GM18507 (cell line): ENCODE data around the gene ACOX3.
"Not testable (repeated sequence)": the region's sequence is repeated elsewhere in the genome, so short reads cannot be mapped to it uniquely, and the experiment has no call there.

ENCODE experiments used
- DNase-seq: peaks from one replicate; pipeline ENCODE4 v3.0.0; 2011; ENCODE audit warnings: low read depth; ENCODE audit not compliant: insufficient read length; ENCODE audit errors: extremely low spot score
- FAIRE-seq: peaks from 2 replicates; lab custom pipeline; 2011; peaks lifted over from hg19 to GRCh38; lab: Jason Lieb, UNC

ACOX3 gene

GRCh38 chr4:8365951-8366350 lies 74.6 kb downstream of the ACOX3 start:
- FAIRE-seq = no peak
- DNase-seq = no peak

DNA sequence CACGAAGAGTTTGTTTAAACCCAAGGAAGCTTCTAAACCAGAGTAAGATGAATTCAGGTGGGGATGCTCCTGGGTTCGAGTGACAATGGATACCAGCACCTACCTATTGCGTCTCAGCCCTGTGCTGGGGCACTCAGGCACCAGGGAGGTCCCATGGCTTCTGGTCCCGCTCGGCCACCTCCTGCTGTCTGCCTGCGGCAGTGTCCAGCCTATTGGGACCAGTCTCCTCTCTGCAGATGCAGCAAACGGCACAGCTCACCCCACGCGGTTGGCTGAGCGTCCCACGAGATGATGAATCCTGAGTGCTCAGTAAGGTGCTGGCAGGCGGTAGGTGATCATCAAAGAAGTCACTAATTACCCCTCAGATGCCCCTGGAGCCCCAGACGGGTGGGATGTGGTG lies 75.2 kb downstream of the ACOX3 start:
- FAIRE-seq (no peak), DNase-seq (no peak)

- DNase-seq = no peak
- no peak for FAIRE-seq
Measured at GRCh38 chr4:8364848-8365350, 75.6 kb downstream of the ACOX3 start.

DNA sequence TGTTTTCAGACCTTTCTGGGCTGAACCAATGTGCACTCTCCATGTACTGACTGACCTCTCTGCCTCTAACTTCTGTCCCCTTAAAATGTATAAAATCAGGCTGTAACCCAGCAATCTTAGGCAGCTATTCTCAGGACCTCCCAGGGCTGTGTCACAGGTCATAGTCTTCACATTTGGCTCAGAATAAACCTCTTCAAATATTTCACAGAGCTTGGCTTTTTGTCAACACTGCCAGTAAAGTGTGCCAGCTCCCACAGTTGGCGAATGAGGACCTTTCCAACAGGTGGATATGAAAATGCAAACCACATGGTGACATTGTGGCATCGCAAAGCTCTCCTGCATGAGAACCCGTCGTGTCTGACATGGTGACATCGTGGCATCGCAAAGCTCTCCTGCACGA lies 76.4 kb downstream of the ACOX3 start:
- DNase-seq (no peak), FAIRE-seq (no peak)

DNA sequence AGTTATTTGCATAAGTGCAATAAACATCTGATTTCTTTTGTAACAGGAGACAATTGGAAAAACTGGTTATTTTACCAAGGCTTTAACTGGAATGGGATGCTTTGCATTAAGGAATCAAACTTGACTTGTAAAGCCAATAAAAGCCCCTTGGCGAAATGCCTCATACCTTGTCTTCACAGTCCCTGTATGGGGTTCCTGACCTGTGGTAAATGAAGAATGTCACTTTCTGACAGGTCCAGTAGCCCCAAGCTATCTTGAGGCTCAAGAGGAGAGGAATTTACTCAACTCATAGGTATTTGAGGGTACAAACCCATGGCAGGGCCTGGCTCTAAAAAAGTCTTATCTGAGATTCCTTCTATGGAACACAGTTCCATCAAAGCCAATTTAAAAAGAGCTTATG lies 78.0 kb downstream of the ACOX3 start:
- DNase-seq (no peak), FAIRE-seq (no peak)

DNA sequence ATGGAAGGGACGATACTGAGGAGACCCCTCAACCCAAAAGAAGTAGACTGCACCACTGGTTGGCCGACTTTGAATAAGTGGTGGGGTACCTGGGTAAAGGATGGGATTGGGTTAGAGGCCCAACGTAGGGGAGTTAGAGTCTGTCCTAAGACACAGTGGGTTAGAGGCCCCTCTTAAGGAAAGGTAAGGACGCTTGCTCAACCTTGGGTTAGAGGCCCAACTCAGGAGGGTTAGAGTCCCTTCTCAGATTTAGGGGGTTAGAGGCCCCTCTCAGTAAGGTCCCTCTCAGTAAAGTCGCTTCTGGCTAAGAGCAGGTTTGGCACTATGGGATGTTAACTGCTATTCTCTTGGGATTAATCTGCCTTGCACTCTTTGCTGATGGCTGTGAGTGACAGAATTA lies 81.3 kb downstream of the ACOX3 start:
- FAIRE-seq (no peak), DNase-seq (no peak)

DNA sequence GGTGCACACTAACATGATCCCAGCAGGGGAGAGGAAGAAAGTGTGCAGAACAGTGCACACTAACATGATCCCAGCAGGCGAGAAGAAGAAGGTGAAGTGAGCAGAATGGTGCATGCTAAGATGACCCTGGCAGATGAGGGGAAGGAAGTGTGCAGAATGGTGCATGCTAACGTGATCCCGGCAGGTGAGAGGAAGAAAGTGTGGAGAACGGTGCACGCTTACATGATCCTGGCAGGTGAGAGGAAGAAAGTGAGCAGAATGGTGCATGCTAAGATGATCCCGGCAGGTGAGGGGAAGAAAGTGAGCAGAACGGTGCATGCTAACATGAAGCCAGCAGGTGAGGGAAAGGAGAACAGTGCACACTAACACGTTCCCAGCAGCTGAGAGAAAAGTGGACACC lies 83.7 kb downstream of the ACOX3 start:
- FAIRE-seq (no peak), DNase-seq (no peak)

DNA sequence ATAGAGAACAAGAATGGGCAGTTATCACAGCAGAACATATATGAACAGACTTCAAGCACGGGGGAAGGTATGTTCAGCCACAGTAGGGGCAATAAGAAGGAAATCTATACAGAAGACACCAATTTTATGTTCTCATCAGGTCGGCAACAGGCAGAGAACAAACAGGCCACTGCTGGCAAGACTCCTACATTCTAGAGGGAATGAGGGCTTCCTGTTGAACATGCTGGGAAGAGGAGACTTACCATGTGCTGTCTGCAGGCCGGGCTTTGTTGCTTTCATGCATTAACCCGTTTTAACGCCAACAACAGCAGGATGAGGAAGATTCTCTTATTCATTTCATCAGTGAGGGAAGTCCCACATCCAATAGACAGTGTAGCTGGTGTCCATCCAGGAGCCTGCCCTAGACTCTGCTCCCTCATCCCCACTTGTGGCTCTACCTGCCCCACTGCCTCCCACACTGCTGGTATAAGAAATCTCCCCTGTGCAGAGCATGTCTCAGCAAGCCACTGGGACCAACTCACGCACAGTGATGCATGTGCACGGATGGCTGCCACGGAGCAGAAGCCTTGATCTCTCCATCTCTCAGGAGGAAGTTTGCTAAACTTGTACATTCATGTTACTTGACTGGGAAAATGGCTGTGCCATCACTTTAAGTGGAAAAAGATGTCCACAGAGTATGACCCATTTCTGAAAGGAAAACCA lies 84.5 kb downstream of the ACOX3 start:
- FAIRE-seq (no peak), DNase-seq (no peak)

DNA sequence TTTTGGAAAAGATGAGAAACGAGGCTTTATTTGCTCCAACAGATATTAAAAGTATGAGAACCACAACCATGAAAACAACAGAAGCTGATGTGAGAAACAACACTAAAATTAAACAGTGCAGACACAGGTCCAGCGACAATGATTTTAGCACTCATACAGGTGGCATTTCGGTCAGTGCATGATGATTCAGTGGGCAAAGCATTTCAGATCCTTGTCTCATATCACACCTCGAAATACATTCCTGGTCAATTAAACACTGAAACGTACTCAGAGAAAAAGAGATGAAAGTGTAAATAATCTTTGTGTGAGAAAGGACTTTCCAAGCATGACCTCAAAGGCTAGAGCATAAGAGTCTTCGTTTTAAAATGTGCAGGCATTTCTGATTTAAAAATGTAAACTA lies 85.2 kb downstream of the ACOX3 start:
- no peak for FAIRE-seq
- no peak for DNase-seq

GRCh38 chr4:8353912-8354453 lies 86.5 kb downstream of the ACOX3 start:
- DNase-seq (no peak), FAIRE-seq (no peak)

DNA sequence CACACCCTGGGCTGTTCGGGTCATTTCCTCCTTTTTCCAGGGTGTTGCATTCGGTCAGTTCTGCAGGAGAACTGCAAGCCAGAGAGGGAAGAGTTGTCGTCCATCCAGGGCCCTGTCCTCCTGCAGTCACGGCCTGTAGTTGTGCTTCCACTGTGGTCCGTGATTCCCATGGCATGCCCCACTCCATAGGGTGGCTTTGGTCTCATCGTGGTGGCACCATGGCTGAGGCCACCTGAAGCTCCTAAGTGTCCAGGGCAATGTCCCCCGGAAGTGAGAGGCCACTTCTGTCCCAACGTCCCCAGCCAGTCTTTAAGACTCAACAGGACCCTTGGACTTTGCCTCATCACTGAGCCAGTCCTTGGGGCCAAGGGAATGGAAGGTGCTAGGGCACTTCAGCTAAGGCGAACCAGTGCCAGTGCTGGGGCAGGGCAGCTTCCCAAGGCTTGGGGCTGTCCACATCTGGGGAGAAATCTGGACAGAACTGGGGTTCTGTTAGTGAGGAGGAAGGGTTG lies 87.3 kb downstream of the ACOX3 start:
- FAIRE-seq = no peak
- no peak for DNase-seq

DNA sequence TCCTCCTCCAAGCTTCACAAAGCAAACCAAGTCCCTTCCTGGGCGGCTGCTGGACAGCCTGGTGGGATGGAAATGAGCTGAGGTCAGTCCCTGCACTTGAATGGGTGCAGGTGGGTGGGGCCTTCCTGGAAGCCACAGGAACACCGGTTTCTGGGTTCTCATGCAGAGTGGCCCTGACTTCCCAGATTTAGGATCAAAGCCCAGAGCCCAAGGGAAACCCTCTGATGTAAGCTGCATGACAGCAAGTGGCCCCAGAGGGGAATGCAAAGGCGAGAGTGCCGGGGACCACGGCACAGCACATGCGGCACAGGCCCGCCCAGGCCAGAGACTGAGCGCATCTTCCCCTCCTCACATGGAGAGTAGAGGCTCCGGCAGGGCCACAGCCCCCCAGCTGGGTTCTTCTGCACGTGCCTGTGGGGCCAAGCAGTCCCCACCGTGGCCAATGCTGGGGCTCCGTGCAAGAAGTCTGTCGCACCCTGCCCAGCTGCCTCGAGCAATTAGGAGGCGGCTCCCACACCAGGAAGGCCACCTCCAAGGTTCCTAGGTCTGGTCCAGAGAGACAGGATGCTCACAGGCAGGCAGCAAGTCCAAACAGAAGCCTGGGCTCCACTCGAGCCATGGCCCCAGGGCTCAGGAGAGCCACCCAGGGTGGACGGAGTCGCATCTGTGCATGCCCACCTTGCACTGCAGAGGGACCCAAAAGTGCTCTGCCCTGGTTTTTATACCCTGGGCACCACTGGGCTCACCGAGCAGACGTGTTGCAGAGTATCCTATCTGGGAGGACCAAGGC lies 88.0 kb downstream of the ACOX3 start:
- FAIRE-seq = no peak

GRCh38 chr4:8351931-8352367 lies 88.6 kb downstream of the ACOX3 start:
- no peak for FAIRE-seq

More for the DNA sequence above, 88.0 kb downstream of the ACOX3 start:
- DNase-seq = no peak

GRCh38 chr4:8350841-8351461 lies 89.6 kb downstream of the ACOX3 start:
- FAIRE-seq = no peak
- DNase-seq = no peak

More at GRCh38 chr4:8351931-8352367, 88.6 kb downstream of the ACOX3 start:
- no peak for DNase-seq

GRCh38 chr4:8350352-8350751 lies 90.2 kb downstream of the ACOX3 start:
- FAIRE-seq = no peak
- DNase-seq = no peak

- DNase-seq (no peak), FAIRE-seq (no peak)
Measured at GRCh38 chr4:8349664-8350236, 90.8 kb downstream of the ACOX3 start.

DNA sequence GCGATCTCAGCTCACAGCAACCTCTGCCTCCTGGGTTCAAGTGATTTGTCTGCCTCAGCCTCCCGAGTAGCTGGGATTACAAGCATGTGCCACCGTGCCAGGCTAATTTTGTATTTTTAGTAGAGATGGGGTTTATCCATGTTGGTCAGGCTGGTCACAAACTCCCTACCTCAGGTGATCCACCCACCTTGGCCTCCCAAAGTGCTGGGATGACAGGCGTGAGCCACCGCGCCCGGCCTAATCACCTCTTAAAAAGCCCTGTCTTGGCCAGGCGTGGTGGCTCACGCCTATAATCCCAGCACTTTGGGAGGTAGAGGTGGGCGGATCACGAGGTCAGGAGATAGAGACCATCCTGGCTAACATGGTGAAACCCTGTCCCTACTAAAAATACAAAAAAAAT lies 91.3 kb downstream of the ACOX3 start:
- DNase-seq, FAIRE-seq: not testable (repeated sequence)

- FAIRE-seq (no peak), DNase-seq (no peak)
Measured at GRCh38 chr4:8348071-8348470, 92.5 kb downstream of the ACOX3 start.

DNA sequence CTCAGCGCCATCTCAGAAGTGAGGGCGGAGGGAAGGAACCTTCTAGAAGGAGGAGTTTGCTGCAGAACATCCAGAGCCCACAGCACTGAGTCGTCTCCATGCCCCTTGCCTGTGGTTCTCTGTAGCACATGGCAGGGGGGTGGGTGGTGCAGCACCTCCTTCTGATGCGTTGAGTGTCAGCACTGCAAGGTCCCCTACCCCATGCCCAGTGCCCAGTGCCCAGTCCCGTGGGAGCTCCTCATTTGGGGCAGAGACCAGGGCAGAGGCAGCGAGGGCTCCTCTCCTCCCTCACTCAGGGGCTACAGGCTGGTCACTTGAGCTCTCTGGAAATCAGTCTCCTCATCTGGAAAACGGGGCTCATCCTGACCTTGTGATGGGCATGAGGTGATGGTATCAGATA lies 92.9 kb downstream of the ACOX3 start:
- FAIRE-seq = no peak
- no peak for DNase-seq
